Activated CD8-positive, alpha-beta memory T cell treated with anti-CD3 and anti-CD28 coated beads, Interleukin-2, amount 50 U/mL, for 48 hours (primary cell): ENCODE measurements around the gene TUG1.

Source experiments
- DNase-seq: peaks from one replicate; pipeline ENCODE4 v3.0.0-alpha.2; 2020

The TUG1 gene

GRCh38 chr22:30947816-30948454 lies 21.1 kb upstream of the TUG1 start:
- DNase-seq = no peak

DNA sequence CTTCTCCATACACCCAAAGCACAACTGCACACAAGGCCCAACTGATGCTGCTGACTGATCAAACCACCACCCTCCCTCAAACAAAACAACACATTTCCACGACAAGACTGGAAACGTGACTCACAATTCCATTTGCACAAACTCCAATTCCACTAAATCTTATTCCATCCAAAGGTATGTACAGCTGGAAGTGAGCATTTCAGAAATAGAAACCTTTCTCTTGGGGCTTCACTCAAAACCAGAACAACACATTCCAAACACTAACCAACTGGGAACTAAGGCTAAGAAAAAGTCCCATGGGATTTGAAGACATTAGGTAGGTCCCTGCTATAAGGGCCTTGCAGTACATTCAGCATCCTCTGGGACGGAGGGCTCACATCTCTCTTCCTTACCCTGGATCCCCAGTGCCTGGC lies 20.1 kb upstream of the TUG1 start:
- DNase-seq = no peak

DNA sequence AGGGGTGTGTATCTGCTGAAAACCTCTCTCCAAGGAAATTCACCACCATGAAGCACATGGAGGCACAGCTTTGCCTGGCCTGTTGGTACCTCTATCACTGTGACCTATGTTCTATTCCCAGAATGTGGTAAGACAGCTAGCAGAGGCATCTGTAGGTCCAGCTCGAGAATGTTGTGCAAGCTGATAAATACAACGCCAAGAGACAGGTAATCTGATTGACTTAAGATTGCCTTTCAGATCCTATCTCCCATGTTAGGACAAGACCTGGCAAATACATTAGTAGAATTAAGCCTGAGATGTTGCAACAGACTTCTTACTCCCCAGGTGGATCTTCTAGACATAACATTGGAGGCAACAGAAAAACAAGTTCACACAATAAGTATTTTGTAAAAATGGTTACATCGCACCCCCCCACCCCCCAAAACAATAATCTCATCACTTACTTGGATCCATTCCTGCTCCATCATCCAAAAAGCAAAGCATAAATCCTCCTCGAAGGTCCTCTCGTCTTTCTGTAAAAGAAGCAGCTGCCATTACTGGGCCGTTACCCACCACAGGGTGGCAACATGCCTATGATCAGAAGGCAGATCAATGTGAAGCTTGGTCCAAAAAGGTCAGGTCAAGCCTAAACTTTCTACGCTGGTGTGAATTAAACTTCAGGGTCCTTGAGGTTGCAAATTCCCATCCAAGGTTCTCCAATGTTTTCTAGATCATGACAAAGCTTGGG lies 19.0 kb upstream of the TUG1 start:
- DNase-seq = no peak

DNA sequence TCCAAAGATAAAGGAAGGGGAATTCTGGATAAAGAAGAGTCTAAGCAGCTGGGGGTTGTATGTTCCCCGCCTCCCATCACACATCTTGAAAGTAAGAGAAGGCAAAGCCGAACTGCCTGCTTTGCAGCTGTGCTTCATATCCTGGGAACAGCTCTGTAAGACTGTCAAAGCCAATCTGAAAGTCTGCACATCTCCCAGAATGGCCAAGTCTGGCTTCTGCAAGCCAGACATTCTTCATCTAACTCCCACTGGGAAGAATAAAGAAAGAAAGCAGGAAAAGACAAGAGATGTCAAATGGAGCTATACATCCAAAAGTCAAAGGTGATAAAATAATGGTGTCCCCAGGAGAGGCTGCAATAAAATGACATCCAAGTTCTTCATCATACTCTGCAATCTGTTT lies 15.9 kb upstream of the TUG1 start:
- no peak for DNase-seq

DNA sequence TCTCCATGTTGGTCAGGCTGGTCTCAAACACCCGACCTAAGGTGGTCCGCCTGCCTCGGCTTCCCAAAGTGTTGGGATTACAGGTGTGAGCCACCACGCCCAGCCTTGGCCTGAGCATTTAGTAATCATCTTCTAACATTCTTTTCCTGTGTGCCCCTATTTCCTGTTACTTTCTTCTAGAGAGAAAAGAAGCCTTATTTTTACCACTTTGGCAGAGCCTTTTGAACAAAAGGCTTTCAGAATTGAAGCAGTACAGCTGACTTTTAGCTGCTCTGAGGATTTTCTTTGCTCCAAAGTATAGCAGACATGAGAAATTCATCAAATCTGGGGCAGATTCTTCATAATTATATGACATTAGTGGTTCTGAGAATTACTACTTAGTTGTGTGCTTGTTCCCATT lies 13.9 kb upstream of the TUG1 start:
- no peak for DNase-seq

GRCh38 chr22:30964858-30965257 lies 4.2 kb upstream of the TUG1 start:
- DNase-seq = no peak

DNA sequence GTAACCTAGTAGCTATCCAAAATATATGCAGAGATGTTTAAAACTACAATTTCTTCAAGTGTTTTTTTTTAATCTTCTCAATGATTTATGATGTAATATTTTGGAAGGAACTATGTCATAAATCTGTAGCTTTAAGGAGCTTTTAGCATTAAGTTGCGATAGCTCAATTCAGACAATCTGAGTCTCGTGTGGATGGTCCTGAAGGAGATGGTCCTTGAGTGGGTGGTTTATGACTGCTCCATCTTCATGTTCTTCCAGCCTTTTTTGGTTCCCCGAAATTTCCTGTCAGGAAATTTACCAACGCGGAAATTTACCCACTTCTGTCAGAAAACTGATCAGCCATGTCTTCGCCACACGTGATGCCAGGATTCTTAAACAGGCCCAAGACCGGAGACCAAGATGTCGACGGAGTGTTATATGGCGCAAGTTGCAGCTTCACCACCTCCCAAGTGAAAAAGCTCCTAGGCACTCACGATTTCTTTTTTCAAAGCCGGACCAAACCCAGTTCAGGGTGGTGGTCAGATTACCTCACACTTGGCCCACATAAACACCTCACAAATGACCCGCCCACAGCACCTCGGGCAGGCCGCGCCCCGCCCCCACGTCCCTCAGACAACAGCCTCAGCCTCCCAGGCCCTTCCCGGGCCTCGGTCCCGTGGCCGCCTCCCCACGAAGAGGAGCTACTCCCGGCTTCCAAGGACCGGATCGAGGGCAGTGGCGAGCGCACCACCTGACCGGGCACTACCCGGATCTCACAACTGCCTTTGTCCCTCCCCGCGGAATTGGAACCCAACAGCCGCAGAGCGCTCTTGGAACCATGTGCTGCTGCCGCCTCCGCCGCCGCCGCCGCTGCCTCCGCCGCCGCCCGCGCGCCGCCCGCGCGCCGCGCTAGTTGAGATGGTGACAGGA lies 796 bp upstream of the TUG1 start, which contains the start of gene MORC2:
Gene MORC2, minus strand, starts transcription at position 760 of the 909 bp plus-strand sequence. CDS start 885 bp downstream, outside the sequence.
- no peak for DNase-seq

- DNase-seq = no peak
These were observed 679 bp downstream of the TUG1 start for GRCh38 chr22:30969532-30970355.

GRCh38 chr22:30970356-30970746 lies 1.3 kb downstream of the TUG1 start:
- no peak for DNase-seq

DNA sequence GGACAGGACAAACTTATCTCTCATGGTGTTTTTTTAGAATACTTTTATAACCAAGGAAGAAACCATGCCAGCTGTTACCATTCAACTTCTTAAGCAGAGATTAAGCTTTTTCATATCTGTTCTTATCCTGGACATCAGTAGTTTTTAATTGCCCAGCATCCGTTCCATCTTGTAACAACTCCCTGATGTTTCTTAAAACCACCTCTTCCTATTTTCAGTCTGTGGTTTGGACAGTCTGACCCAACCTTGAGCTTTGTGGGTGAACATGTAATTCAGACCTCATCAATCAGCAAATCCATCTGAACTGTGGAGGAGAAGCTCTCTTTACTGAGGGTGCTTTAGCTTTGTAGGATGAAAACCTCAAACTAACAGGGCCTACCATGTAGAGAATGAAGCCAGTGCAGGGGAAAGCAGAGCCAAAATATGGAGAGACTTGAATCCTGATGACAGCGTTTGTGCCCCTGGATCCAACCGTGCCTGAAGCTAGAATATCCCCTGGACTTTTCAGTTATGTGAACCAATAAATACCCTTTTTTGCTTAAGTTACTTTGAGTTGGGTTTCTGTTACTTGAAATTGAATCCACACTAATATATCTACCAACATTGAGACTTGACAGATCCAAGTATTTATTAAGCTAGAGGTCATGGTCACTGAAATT lies 9.4 kb downstream of the TUG1 start:
- no peak for DNase-seq

DNA sequence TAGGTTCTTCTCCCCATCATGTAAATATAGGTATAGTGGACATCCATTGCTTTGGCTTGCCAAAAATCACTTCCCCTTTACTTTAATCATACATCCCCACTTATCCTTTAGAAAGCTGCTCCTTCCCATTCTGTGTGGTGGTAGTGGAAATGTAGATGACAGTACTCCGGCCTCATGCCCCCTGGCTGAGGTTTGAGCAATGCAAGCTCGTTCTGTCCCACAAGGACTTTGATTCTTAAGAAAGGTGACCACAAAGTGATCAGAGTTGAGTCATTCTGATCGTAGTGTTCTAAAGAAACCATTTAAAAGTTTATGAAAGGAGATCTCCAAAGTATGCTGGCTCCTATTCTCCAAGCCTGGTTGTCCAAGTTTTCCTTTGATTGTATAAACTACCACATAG lies 10.9 kb downstream of the TUG1 start:
- DNase-seq = no peak

- DNase-seq = no peak
These were observed 13.4 kb downstream of the TUG1 start for GRCh38 chr22:30982512-30982911.

GRCh38 chr22:30984317-30984716 lies 15.3 kb downstream of the TUG1 start:
- no peak for DNase-seq

DNA sequence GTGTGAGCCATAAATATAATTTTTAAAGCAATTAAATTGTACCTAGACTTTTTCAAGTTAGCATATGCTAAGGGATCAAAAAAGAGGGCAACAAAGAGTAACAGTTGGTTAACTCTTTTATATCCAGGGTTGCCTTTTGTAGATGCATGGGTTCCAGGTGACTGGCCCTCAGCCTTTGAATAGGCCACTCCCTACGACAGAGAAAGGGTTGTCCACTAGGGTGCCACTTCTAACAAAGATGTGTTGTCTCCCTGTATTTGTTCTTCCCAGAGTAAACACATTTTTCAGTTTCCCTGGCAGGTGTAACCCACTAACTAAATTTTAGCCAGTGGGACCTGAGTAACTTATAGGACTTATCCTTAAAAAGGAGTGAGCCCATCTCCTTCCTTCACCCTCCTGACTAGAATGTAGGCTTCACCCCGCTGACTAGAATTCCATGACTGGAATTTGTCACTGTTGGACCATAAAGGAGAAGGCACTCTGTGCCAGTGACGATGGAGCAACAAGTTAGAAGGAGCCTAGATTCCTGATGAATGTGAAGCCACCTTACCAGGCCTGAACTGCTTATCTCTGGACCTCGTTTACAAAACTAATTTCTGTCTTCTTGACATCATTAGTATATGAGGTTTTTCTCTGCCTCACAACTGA lies 16.6 kb downstream of the TUG1 start:
- no peak for DNase-seq

DNA sequence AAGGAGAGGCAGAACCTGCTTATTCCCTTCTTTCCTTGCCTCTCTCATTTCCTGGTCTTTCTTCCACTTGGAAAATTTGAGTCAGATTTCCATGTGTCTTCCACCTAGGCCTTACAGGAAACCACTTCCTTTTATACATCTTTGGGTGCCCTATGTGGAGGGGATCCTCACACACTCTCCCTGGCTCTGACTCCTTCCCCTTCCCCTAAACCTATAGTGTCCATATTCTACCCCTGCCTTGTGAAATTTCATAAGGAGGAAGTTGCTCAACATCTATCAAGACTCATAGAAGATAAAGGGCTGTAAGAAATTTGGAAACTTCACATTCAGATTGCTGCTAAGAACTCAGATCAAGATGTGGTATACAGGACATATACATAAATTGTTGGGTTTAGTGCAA lies 20.4 kb downstream of the TUG1 start:
- DNase-seq = no peak

DNA sequence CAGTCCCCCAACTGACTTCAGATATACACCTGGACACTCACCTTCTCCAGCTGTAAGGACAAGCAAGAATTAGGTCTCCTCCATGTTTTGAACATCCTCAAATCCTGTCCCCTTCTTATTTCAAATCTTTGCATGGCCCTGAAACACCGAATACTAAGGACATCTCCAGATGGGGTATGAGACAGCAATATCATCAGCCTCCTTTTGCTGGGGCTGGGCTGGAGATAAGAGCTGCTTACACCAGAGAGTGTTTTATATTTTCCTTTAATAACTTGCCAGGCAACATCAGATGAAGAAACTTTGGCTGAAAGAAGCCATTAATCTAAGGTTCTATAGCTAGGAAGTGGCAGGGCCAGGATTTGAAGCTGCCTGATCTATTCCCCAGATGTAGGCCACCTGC lies 21.6 kb downstream of the TUG1 start:
- DNase-seq = no peak

DNA sequence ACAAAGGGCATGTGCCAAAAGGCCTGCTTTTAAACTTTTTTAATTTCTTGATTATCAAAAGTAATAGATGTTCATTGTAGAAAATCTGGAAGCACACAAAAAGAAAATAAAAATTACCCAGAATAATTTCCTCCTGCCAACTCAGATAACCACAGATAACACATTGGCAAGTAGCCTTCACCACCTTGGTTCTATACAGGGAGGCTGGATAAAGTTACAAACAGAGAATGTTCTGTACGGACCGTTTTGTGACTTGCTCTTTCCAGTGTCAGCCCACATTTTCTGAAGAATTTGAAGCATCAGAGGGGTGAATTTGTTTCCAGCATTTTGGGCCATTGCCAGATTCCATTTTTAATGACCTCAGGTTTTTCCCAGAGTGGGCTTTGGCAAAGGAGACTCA lies 23.5 kb downstream of the TUG1 start:
- DNase-seq = no peak

DNA sequence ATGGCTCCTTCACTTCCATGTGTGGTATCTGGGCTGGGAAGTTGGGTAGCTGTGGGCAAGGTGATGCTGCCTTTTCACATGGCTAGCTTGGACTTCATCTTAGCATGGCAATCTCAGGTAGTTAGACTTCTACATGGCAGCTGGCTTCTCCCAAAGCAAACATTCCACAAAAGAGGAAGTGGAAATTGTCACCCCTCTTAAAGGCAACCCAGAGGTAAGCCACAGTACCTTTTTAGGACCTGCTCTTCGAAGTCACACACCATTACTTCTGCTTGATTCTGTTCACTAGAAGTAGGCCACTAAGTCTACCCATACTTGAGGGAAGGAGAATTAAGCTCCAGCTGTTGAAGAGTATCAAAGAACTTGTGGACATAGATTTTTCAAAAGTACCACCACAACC lies 25.9 kb downstream of the TUG1 start:
- DNase-seq = no peak

GRCh38 chr22:30996462-30996861 lies 27.4 kb downstream of the TUG1 start:
- no peak for DNase-seq

- DNase-seq = no peak
These were observed 29.3 kb downstream of the TUG1 start for GRCh38 chr22:30998329-30998728.

DNA sequence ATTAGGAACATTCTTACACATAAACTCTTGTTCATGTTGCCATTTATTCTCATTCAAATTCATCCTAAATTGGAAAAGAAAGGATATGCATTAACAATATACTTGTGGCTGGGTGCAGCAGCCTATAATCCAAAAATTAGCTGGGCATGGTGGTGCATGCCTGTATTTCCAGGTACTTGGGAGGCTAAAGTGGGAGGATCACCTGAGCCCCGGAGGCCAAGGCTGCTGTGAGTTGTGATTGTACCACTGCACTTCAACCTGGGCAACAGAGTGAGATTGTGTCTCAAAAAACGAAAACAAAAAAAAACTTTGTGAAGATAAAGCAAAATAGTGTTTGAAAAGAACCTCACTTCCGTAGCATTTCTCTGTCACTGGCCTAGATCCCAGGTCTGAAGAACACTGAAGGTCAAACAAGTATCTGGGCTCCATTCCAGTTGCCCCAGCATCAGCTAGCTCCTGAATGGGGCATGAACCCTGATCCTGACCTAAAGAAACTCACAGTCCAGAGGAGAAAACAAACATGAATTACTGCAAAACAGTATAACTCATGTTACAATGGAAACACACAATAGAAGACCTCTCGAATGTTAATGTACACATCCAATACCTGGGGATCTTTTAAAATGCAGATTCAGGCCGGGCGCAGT lies 32.2 kb downstream of the TUG1 start:
- no peak for DNase-seq
